ENCODE measurements around the gene LCA5.
"Not testable (repeated sequence)": the region's sequence is repeated elsewhere in the genome, so short reads cannot be mapped to it uniquely, and the experiment has no call there.

Gene LCA5

DNA sequence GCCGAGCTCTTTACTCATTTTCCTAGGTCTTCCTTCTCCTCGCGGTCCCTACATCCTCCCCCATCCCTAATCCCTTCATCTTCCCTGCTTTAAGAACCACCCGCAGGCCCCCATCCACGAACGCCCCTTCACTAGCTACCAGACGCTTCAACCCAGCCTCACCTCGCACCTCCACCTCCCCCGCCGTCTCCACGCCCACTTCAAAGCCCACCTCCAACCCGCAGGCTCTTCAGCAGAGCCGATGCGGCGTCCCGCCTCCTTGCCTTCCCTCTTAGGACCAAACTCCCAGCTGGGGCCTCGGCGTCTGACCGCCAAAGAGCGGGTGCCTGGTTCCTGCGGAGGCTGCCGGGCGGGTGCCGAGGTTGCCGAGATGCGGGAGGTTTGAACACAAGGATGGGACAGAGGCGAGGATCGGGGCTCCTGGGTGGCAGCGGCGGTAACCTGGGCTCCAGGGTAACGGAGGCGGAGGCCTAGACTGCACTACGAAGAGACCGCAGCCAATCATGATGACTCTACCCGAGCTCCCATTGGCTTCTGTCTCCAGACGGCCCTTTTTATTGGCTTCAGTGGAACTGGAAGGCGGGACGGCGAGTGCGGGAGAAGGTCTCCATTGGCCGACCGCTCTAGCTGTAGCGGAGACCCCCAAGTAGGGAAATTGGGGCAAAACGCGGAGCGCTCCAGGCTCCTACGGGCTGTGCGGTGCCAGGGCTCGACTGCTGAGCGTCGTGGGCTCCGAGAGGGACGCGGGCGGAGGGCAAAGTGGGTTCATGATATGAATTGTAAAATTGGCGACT is at the start of gene LCA5:
Gene LCA5, minus strand, starts transcription at position 477 of the 794 bp plus-strand sequence. CDS start 18,536 bp downstream, outside the sequence.
- peak; percentile 69 for DNase-seq (ENCODE audit: low read depth)

DNA sequence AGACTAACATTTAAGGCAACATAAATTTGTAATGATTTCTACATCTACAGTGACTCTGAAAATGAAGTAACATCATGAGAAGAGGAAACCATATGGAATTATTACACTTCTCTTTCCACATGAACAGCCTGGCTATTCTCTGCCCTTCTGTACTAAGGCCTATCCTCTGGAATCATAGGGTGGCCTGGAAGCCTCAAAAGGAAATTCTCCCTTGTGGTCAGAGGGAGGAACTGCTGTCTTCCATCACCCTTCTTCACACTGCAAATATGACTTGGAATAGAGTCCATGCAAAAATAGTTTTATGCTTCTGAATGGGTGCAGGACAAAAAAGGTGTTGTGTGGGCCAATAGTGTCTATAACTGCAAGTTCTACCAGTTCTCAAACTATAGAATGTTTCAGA is 49.3 kb upstream of the LCA5 start:
- no peak for DNase-seq (ENCODE audit: low read depth)

DNA sequence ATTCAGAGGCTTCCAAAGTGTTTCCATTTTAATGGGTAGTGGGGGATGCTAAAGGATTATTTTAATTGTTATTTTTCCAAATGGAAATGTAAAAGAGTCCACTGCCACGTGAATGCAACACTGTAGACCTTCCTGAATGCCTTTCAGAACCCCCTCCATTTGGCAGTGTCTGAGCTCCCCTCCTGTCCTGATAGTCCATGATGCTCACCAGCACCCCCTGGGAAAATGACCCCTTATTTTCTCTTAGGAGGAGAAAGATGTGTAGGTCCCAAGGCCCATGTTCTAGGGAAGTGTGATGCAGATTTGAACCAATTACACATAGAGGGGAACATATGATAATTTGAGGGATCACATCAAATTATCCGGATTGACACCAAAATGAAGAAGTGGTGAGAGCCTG is 47.1 kb upstream of the LCA5 start:
- no peak for DNase-seq (ENCODE audit: low read depth)

GRCh38 chr6:79577926-79578325 is 40.7 kb upstream of the LCA5 start:
- not testable (repeated sequence) for DNase-seq (ENCODE audit: low read depth)

GRCh38 chr6:79574630-79575225 is 37.5 kb upstream of the LCA5 start:
- DNase-seq (ENCODE audit: low read depth): no peak

GRCh38 chr6:79574174-79574573 is 36.9 kb upstream of the LCA5 start:
- DNase-seq (ENCODE audit: low read depth): no peak

DNA sequence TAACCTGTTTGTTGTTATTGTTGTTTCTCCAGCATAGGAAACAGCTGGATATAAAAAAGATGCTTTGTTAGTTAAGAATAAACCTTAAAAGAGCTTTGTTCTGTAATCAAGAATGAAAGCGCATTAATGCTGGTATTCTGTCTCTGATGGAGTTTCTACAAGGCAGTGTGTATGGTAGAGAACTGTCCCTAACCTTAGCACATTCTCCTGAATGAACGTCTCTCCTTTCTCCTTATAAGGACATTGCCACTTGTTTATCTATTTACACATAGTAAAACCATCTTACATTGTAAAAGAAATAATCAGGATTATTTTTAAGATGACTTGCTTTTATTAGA is 33.8 kb upstream of the LCA5 start:
- no peak for DNase-seq (ENCODE audit: low read depth)

DNA sequence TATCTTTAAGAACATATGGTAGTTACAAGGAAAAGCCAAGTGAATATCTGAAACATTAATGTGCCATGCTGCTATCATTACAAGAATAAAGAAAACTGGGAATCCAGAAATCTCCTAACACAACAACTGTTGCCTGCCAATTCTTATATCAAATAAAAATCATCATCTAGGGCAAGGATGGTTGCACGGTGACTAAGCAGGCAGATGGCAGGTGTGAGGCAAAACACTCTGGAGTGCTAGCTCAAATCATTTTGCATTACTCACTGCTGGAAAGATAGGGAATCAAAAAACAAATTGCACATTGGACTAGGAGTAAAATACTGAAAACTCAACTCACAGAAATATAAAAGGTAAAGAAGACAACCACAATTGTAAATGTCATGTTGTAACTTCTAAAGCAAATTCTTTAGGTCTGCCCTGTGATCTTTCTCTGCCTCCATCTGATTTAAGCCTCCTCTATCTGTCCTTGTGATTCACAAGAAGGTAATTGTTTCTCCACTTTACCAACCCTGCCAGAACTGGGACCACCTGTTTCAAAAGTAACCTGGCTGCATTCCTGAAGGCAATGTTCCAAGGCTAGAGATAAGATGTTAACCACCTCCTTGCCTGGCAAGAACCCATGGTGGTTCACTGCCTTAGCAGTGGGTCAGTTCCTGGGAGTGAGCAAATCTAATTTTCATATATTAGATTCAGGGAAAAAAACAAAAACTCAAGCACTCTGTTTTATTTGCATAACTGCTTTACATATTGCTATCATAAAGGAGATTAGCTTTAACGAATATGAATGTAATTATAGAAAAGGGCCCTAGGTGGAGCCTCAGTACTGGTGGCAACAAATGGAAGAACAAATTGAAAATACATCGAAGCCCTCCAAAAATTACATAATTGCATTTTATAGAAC is 33.1 kb upstream of the LCA5 start:
- DNase-seq (ENCODE audit: low read depth): no peak

DNA sequence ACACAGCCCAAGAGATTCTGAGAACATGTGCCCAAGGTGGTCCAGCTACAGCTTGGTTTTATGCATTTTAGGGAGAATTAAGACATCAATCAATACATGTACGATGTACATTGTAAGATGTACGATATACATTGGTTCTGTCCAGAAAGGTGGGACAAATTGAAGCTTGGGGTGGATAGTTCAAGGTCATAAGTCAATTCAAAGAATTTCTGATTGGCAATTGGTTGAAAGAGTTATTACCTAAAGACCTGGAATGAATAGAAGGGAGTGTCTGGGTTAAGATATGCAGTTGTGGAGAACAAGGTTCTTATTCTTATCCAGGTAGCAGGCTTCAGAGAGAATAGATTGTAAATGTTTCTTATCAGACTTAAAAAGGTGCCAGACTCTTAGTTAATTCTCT is 31.8 kb upstream of the LCA5 start:
- no peak for DNase-seq (ENCODE audit: low read depth)

GRCh38 chr6:79564636-79565035 is 27.4 kb upstream of the LCA5 start:
- no peak for DNase-seq (ENCODE audit: low read depth)

GRCh38 chr6:79559706-79560105 is 22.5 kb upstream of the LCA5 start:
- no peak for DNase-seq (ENCODE audit: low read depth)

DNA sequence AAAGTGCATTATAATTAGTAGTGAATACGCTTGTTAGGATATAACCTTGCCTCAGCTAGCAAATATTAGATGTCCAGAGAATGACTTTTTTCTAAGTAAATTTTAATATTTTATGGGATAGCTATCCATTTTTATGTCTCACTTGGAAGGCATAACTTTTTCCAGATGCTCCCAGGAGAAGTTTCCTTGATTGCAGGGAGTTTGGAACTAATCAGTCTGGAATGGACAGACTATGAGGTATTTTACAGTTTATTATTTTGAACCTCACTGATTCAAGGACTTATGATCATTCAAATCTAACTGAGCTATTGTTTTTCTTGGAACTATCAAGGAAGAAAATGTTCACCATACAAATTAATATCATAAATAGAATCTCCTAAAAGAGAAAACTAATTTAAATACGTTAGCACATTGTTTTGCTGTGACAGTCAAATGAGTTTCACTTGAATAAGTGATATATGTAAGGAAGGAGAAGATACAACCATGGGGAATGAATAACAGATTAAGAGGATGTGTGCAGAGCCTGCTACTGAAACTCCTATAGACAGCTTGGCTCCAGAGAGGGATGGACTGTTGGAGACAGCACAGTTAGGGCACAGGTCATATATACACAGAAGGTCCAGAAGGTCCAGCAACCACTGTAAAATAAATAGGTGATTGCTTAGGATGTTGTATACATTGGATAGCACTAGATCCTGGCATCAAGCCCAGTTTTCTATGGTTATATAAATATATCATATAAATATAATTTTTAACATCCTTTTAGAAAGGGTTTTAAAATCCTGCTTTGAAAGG is 20.6 kb upstream of the LCA5 start:
- DNase-seq (ENCODE audit: low read depth): no peak

GRCh38 chr6:79554305-79554704 is 17.1 kb upstream of the LCA5 start:
- no peak for DNase-seq (ENCODE audit: low read depth)

DNA sequence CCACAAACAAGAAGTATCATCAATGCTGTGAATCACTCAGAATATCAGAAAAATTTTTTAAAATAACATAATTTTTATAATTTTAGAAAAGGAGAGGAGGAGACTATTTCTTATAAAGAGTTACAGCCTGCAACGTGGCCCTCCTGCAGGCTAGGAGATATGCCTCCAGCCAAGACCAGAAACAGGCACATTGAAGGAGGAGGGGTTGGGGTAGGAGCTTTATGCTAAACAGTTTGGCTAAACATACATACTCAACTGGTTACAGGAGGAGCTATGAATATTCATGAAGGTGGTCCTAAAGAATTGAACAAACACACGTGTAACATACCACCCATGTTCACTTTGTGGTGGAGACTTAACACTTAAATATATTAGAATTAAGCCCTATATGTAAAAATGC is 14.2 kb upstream of the LCA5 start:
- DNase-seq (ENCODE audit: low read depth): no peak

GRCh38 chr6:79548304-79548703 is 11.1 kb upstream of the LCA5 start:
- no peak for DNase-seq (ENCODE audit: low read depth)

- DNase-seq (ENCODE audit: low read depth): no peak
Observed at GRCh38 chr6:79546186-79546585, 9.0 kb upstream of the LCA5 start.

- no peak for DNase-seq (ENCODE audit: low read depth)
Observed at GRCh38 chr6:79544939-79545450, 7.8 kb upstream of the LCA5 start.

GRCh38 chr6:79544299-79544927 is 7.2 kb upstream of the LCA5 start:
- DNase-seq (ENCODE audit: low read depth): no peak

DNA sequence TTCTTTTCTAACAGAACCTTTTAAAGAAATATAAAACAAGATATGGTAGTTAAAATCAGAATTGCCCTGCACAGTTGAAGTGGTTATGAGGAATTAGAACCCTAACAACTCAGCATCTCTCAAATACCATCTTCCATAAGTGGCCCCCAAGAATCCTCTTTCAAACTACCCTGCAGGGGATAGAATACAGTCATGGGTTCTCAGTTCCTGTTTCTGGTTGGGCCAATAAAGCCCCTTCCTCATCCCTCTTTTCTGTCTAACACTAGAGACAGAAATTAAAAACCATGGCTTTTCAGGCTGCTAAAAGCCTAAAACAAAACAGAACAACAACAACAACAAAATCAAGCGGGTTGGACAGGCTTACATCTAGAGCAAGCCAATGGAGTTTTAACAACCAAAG is 6.7 kb upstream of the LCA5 start:
- DNase-seq (ENCODE audit: low read depth): no peak

- no peak for DNase-seq (ENCODE audit: low read depth)
Observed at GRCh38 chr6:79543411-79543810, 6.2 kb upstream of the LCA5 start.
